Erythroblast (primary cell): ENCODE measurements around the gene ATF6.

ENCODE experiments used
- DNase-seq, 2 experiments: peaks; one replicate each; lab custom pipeline; 2025; lab: John Stamatoyannopoulos, UW
- GATA1 ChIP-seq: IDR thresholded peaks from 2 replicates; pipeline ENCODE4 v1.6.1; 2011; ENCODE audit warnings: low read depth, mild to moderate bottlenecking, control low read depth, low read length, moderate library complexity
- POLR2A ChIP-seq: IDR thresholded peaks from 2 replicates; pipeline ENCODE4 v1.6.1; 2011; ENCODE audit warnings: mild to moderate bottlenecking, low read length

Gene ATF6

GRCh38 chr1:161886589-161886988, 120.5 kb downstream of the ATF6 start:
- TF ChIP-seq POLR2A (no peak), GATA1 (no peak)
- no peak for DNase-seq

GRCh38 chr1:161887730-161888287, 121.7 kb downstream of the ATF6 start:
- DNase-seq = no peak
- TF ChIP-seq GATA1 (no peak), POLR2A (no peak)

- TF ChIP-seq POLR2A = no peak
- DNase-seq = no peak
Observed at GRCh38 chr1:161890574-161890973, 124.5 kb downstream of the ATF6 start.

GRCh38 chr1:161899091-161899490, 133.0 kb downstream of the ATF6 start:
- no peak for DNase-seq
- no peak for TF ChIP-seq POLR2A
- no peak for TF ChIP-seq GATA1

GRCh38 chr1:161900160-161900559, 134.0 kb downstream of the ATF6 start:
- TF ChIP-seq GATA1 = no peak
- no peak for TF ChIP-seq POLR2A
- DNase-seq = no peak

GRCh38 chr1:161902182-161902581, 136.1 kb downstream of the ATF6 start:
- DNase-seq = no peak
- TF ChIP-seq GATA1 (no peak), POLR2A (no peak)

GRCh38 chr1:161905269-161905884, 139.3 kb downstream of the ATF6 start:
- peak; percentile 57 to 75 for DNase-seq
- TF ChIP-seq GATA1 = no peak
- no peak for TF ChIP-seq POLR2A

- no peak for DNase-seq
- TF ChIP-seq POLR2A (no peak), GATA1 (no peak)
Observed at GRCh38 chr1:161907265-161907664, 141.1 kb downstream of the ATF6 start.

GRCh38 chr1:161908264-161908663, 142.1 kb downstream of the ATF6 start:
- no peak for DNase-seq
- no peak for TF ChIP-seq GATA1
- no peak for TF ChIP-seq POLR2A

GRCh38 chr1:161910604-161911003, 144.5 kb downstream of the ATF6 start:
- no peak for TF ChIP-seq POLR2A
- no peak for TF ChIP-seq GATA1
- no peak for DNase-seq

GRCh38 chr1:161913482-161914140, 147.5 kb downstream of the ATF6 start:
- no peak for TF ChIP-seq POLR2A
- no peak for TF ChIP-seq GATA1
- DNase-seq = no peak

- no peak for DNase-seq
- TF ChIP-seq POLR2A (no peak), GATA1 (no peak)
Observed at GRCh38 chr1:161914595-161914994, 148.5 kb downstream of the ATF6 start.

- DNase-seq = peak in 1 of 2 experiments; percentile 48
- TF ChIP-seq GATA1 (no peak), POLR2A (no peak)
Observed at GRCh38 chr1:161915051-161915503, 149.0 kb downstream of the ATF6 start.

- TF ChIP-seq GATA1 = no peak
- no peak for DNase-seq
Observed at GRCh38 chr1:161915978-161916377, 149.9 kb downstream of the ATF6 start.
